Nephron (organoid): Measurements from ENCODE around the gene CAD.

ENCODE experiments used
- H3K27ac Mint-ChIP-seq, 3 experiments: 2 replicates each; pipeline ENCODE4 v1.8.0; 2020; ENCODE audit warnings: mixed read lengths in 3 of 3, mild to moderate bottlenecking in 2 of 3, moderate library complexity in 1 of 3
- H3K27me3 Mint-ChIP-seq: 2 replicates; pipeline ENCODE4 v1.8.0; 2021; ENCODE audit warnings: low read depth, mild to moderate bottlenecking, moderate library complexity, mixed read lengths
- H3K36me3 Mint-ChIP-seq: 2 replicates; pipeline ENCODE4 v1.8.0; 2020; ENCODE audit warnings: low read depth, mixed read lengths
- H3K4me1 Mint-ChIP-seq: 2 replicates; pipeline ENCODE4 v1.8.0; 2020; ENCODE audit warnings: mixed read lengths
- H3K4me3 Mint-ChIP-seq, 3 experiments: 2 replicates each; pipeline ENCODE4 v1.8.0; 2020; ENCODE audit warnings: mild to moderate bottlenecking in 3 of 3, mixed read lengths in 3 of 3, moderate library complexity in 2 of 3
- H3K9me3 Mint-ChIP-seq: 2 replicates; pipeline ENCODE4 v1.8.0; 2020; ENCODE audit warnings: mixed read lengths
- CTCF ChIP-seq, 3 experiments: fragments of 200-600 bp; sonication (generic); IDR thresholded peaks; one replicate each; pipeline ENCODE4 v1.5.0; 2021; ENCODE audit warnings: antibody characterized with exemption in 3 of 3; ENCODE audit not compliant: unreplicated experiment in 3 of 3

Gene CAD

GRCh38 chr2:27205206-27205605, 12.0 kb upstream of the CAD start:
- TF ChIP-seq CTCF (IDR thresholded peaks at IDR 0.05; ENCODE audit: unreplicated experiment in 3 of 3), result no peak
- Mint-ChIP-seq H3K27me3 (no peaks in the 10 kb centered on the region), H3K9me3 (no peaks in the 10 kb centered on the region), H3K27ac (no peak overlapping the region), H3K4me3 (no peak overlapping the region), H3K4me1 (peaks cover 20% of the 10 kb centered on the region), H3K36me3 (peaks cover 53% of the 10 kb centered on the region)

GRCh38 chr2:27206346-27206745, 10.8 kb upstream of the CAD start:
- no peak for TF ChIP-seq CTCF (IDR thresholded peaks at IDR 0.05; ENCODE audit: unreplicated experiment in 3 of 3)
- H3K36me3 Mint-ChIP-seq, result peaks cover 53% of the 10 kb centered on the region
- no peaks in the 10 kb centered on the region for H3K9me3 Mint-ChIP-seq
- H3K27ac Mint-ChIP-seq, result no peak overlapping the region
- H3K4me3 Mint-ChIP-seq, result no peak overlapping the region
- no peaks in the 10 kb centered on the region for H3K27me3 Mint-ChIP-seq
- peaks cover 23% of the 10 kb centered on the region for H3K4me1 Mint-ChIP-seq

GRCh38 chr2:27208486-27209050, 8.6 kb upstream of the CAD start:
- no peak for TF ChIP-seq CTCF (IDR thresholded peaks at IDR 0.05; ENCODE audit: unreplicated experiment in 3 of 3)
- peak overlapping the region; percentile 29 to 47 (median 33) for H3K27ac Mint-ChIP-seq
- peaks cover 43% of the 10 kb centered on the region for H3K36me3 Mint-ChIP-seq
- peaks cover 38% of the 10 kb centered on the region for H3K4me1 Mint-ChIP-seq
- H3K9me3 Mint-ChIP-seq, result no peaks in the 10 kb centered on the region
- no peaks in the 10 kb centered on the region for H3K27me3 Mint-ChIP-seq
- peak overlapping the region; percentile 12 to 55 (median 38) for H3K4me3 Mint-ChIP-seq

GRCh38 chr2:27209621-27210401, 7.4 kb upstream of the CAD start:
- H3K4me1 Mint-ChIP-seq, result peaks cover 40% of the 10 kb centered on the region
- no peak for TF ChIP-seq CTCF (IDR thresholded peaks at IDR 0.05; ENCODE audit: unreplicated experiment in 3 of 3)
- H3K27ac Mint-ChIP-seq, result peak overlapping the region; percentile 21 to 47 (median 35)
- H3K27me3 Mint-ChIP-seq, result no peaks in the 10 kb centered on the region
- H3K36me3 Mint-ChIP-seq, result peaks cover 39% of the 10 kb centered on the region
- H3K9me3 Mint-ChIP-seq, result no peaks in the 10 kb centered on the region
- H3K4me3 Mint-ChIP-seq, result peak overlapping the region; percentile 58 to 79 (median 69)

GRCh38 chr2:27211241-27211942, 5.8 kb upstream of the CAD start:
- H3K4me1 Mint-ChIP-seq, result peaks cover 46% of the 10 kb centered on the region
- H3K27me3 Mint-ChIP-seq, result no peaks in the 10 kb centered on the region
- no peak for TF ChIP-seq CTCF (IDR thresholded peaks at IDR 0.05; ENCODE audit: unreplicated experiment in 3 of 3)
- H3K27ac Mint-ChIP-seq, result peak overlapping the region; percentile 93 to 100 (median 99)
- peak overlapping the region; percentile 93 to 100 (median 94) for H3K4me3 Mint-ChIP-seq
- no peaks in the 10 kb centered on the region for H3K9me3 Mint-ChIP-seq
- peaks cover 25% of the 10 kb centered on the region for H3K36me3 Mint-ChIP-seq
